HCT116 (cell line): ENCODE measurements around the gene ICE1.

Experiments used
- CBX3 ChIP-seq: IDR thresholded peaks from 2 replicates; pipeline ENCODE4 v1.6.1; 2012; ENCODE audit warnings: low read depth
- CTCF ChIP-seq, 3 experiments: fragments of 200-600 bp in 1 of 3; sonication (generic) in 1 of 3; IDR thresholded peaks in 2 of 3; conservative IDR thresholded peaks in 1 of 3; 2 replicates each; pipeline ENCODE4 v1.5.1; 2012 to 2017; ENCODE audit warnings: low read depth in 2 of 3, low read length in 2 of 3, antibody characterized with exemption in 1 of 3, borderline replicate concordance in 1 of 3, control low read depth in 1 of 3, mild to moderate bottlenecking in 1 of 3, mixed read lengths in 1 of 3, mixed run types in 1 of 3, moderate library complexity in 1 of 3; ENCODE audit not compliant: insufficient read depth in 1 of 3
- EZH2 ChIP-seq: fragments of 200-600 bp; sonication (generic); IDR thresholded peaks from 2 replicates; pipeline ENCODE4 v1.6.1; 2017; ENCODE audit warnings: antibody characterized with exemption, mixed run types
- EZH2phosphoT487 ChIP-seq: fragments of 200-600 bp; IDR thresholded peaks from 2 replicates; pipeline ENCODE4 v1.6.1; 2018; ENCODE audit warnings: antibody characterized with exemption, borderline replicate concordance
- MAX ChIP-seq: IDR thresholded peaks from 2 replicates; pipeline ENCODE4 v1.6.1; 2012
- POLR2A ChIP-seq: IDR thresholded peaks from 2 replicates; pipeline ENCODE4 v1.7.0; 2011; ENCODE audit warnings: borderline replicate concordance; ENCODE audit not compliant: insufficient read depth, insufficient read length; ENCODE audit errors: extremely low read depth
- POLR2AphosphoS5 ChIP-seq: IDR thresholded peaks from 2 replicates; pipeline ENCODE4 v1.6.1; 2011; ENCODE audit warnings: mild to moderate bottlenecking, low read depth, low read length, moderate library complexity
- RAD21 ChIP-seq: IDR thresholded peaks from 2 replicates; pipeline ENCODE4 v1.6.1; 2012; ENCODE audit warnings: low read depth, mild to moderate bottlenecking
- REST ChIP-seq: IDR thresholded peaks from 2 replicates; pipeline ENCODE4 v1.6.1; 2012; ENCODE audit warnings: low read depth
- SP1 ChIP-seq: IDR thresholded peaks from 2 replicates; pipeline ENCODE4 v1.6.1; 2012; ENCODE audit warnings: low read depth
- TCF7L2 ChIP-seq: IDR thresholded peaks from 2 replicates; pipeline ENCODE4 v1.7.0; 2011; ENCODE audit warnings: borderline replicate concordance, inconsistent platforms; ENCODE audit not compliant: insufficient read depth, insufficient read length; ENCODE audit errors: extremely low read depth
- YY1 ChIP-seq: IDR thresholded peaks from 2 replicates; pipeline ENCODE4 v1.6.1; 2011; ENCODE audit warnings: low read length, low read depth, moderate library complexity, mild to moderate bottlenecking; ENCODE audit not compliant: insufficient replicate concordance; ENCODE audit errors: extremely low read depth
- ZFX ChIP-seq: fragments of 450-650 bp; IDR thresholded peaks from 2 replicates; pipeline ENCODE4 v1.6.1; 2017
- ZNF274 ChIP-seq: fragments of 200-500 bp; sonication (Bioruptor generic); IDR thresholded peaks from 2 replicates; pipeline ENCODE4 v1.6.1; 2014; ENCODE audit warnings: mild to moderate bottlenecking, low read depth, low read length, inconsistent platforms

- TF ChIP-seq YY1: no peak
- TF ChIP-seq POLR2A: no peak
- TF ChIP-seq TCF7L2: no peak
- TF ChIP-seq EZH2: no peak
- no peak for TF ChIP-seq CTCF (IDR thresholded peaks at IDR 0.05 in 2 of 3, conservative IDR thresholded peaks at IDR 0.05 in 1 of 3; ENCODE audit: borderline replicate concordance in 1 of 3, insufficient read depth in 1 of 3, low read depth in 2 of 3, low read length in 2 of 3)
- TF ChIP-seq POLR2AphosphoS5: no peak
- TF ChIP-seq ZNF274: no peak
- no peak for TF ChIP-seq REST
- no peak for TF ChIP-seq ZFX
- no peak for TF ChIP-seq RAD21
- no peak for TF ChIP-seq MAX
- no peak for TF ChIP-seq EZH2phosphoT487
- TF ChIP-seq CBX3: no peak
- TF ChIP-seq SP1: no peak
Observed at GRCh38 chr5:5524327-5524726, 101.8 kb downstream of the ICE1 start.
